Kidney (tissue), 14 donors: ENCODE data around the gene ZFP1. TPM values are rescaled to one million over a fixed set of nuclear protein-coding genes. Genes with fewer than 3 reads are reported as not detected.

Experiments used
- DNase-seq, 5 donors: peaks; one replicate each; pipeline ENCODE4 v3.0.0-alpha.2; 2013 to 2020
- FAIRE-seq: peaks from 2 replicates; lab custom pipeline; 2012; peaks lifted over from hg19 to GRCh38; lab: Jason Lieb, UNC
- H3K27ac ChIP-seq, 2 donors: one replicate each; pipeline ENCODE4 v1.7.0; 2013; ENCODE audit warnings: low read depth in 2 of 2, low read length in 2 of 2, inconsistent platforms in 1 of 2
- H3K27me3 ChIP-seq: one replicate; pipeline ENCODE4 v1.7.1; 2013; ENCODE audit warnings: low read length, inconsistent platforms; ENCODE audit not compliant: control insufficient read depth, insufficient read depth
- H3K36me3 ChIP-seq, 3 donors: one replicate each; pipeline versions ENCODE4 v1.7.0 to v1.7.1; 2013; ENCODE audit warnings: low read length in 3 of 3, control low read depth in 1 of 3, inconsistent platforms in 1 of 3; ENCODE audit not compliant: insufficient read depth in 3 of 3, control insufficient read depth in 2 of 3
- H3K4me1 ChIP-seq, 3 donors: one replicate each; pipeline versions ENCODE4 v1.7.0 to v1.7.1; 2013; ENCODE audit warnings: low read length in 3 of 3, inconsistent platforms in 1 of 3, low read depth in 1 of 3; ENCODE audit not compliant: control insufficient read depth in 2 of 3, insufficient read depth in 2 of 3
- H3K4me3 ChIP-seq, 3 donors: one replicate each; pipeline versions ENCODE4 v1.7.0 to v1.8.1; 2013; ENCODE audit warnings: low read length in 3 of 3, control low read depth in 1 of 3, inconsistent platforms in 1 of 3
- H3K9ac ChIP-seq, 3 donors: one replicate each; pipeline versions ENCODE4 v1.7.0 to v1.7.1; 2013; ENCODE audit warnings: low read length in 3 of 3, control low read depth in 1 of 3, inconsistent platforms in 1 of 3
- H3K9me3 ChIP-seq, 3 donors: one replicate each; pipeline versions ENCODE4 v1.7.0 to v1.7.1; 2013; ENCODE audit warnings: low read length in 3 of 3, control low read depth in 1 of 3, inconsistent platforms in 1 of 3; ENCODE audit not compliant: control insufficient read depth in 2 of 3, insufficient read depth in 1 of 3
- intact Hi-C: fragments of 100-400 bp; cut with DNase I; formaldehyde crosslinking; loops from one replicate; pipeline ENCODE4 v1.11.1; 2022
- polyA plus RNA-seq: library from polyadenylated mRNA; stranded (reverse); fragments of 350-450 nt; fragmentation: Illumina TruSeq; extraction: RNeasy Lipid Tissue Mini Kit (QIAGEN cat#74804); gene quantifications from one replicate; pipeline ENCODE4 v1.2.3, GENCODE V29; 2014; ENCODE audit warnings: low read depth, low replicate concordance; ENCODE audit not compliant: insufficient read depth
- total RNA-seq: library from RNA; stranded (reverse); fragmentation: NEBNext Ultra II Directional; extraction: Animal tissue kit (Norgen Biotek cat#: 25700); gene quantifications from one replicate; pipeline ENCODE4 v1.2.1, GENCODE V29; 2021
- TF ChIP-seq, protein P1 (sequence below): IDR thresholded peaks from 3 replicates; pipeline ENCODE4 v1.5.1; 2012; ENCODE audit warnings: mild to moderate bottlenecking, moderate library complexity, borderline replicate concordance; ENCODE audit not compliant: insufficient read depth; ENCODE audit errors: extremely low read depth
- donor health status: control.
- donor health status: control.
- donor health status: control.
- donor health status: control.
- donor health status: control.
- donor health status: DM: yes; HTN: yes; CAD: no.
- donor health status: Normal renal cell carcinoma (clear cell type).

Gene ZFP1
- total and polyA plus RNA-seq, 2 donors from 2014 or later = 4.6 to 9.2 TPM

DNA sequence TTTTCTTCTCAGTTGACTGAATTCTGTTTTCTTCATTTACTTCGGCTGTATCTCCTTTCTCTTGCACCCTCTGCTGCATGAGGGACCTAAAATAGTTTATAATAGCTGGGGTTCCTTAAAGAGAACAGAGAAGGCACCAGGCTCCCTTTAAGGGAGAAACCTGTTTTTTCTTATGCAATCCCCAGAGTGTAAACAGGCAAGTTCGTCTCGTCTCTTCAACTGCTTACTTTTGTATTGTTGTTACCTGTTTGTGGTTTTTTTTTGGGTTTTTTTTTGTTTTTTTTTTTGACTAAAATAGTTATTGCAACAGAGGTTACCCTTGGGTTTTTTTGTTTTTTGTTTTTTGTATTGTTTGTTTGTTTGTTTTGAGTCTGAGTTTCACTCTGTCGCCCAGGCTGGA, 28.1 kb upstream of the ZFP1 start:
- Histone ChIP-seq H3K27ac (no peak overlapping the region), H3K9me3 (peaks cover 0 to 8% (median 4%) of the 10 kb centered on the region in 3 donors), H3K27me3 (no peaks in the 10 kb centered on the region), H3K36me3 (no peaks in the 10 kb centered on the region), H3K4me1 (peaks cover 0 to 3% (median under 1%) of the 10 kb centered on the region in 3 donors), H3K9ac (no peak overlapping the region), H3K4me3 (no peak overlapping the region)
- DNase-seq (no peak), FAIRE-seq (no peak)
- intact Hi-C loops = no loop called here
- TF ChIP-seq, protein P1, sequence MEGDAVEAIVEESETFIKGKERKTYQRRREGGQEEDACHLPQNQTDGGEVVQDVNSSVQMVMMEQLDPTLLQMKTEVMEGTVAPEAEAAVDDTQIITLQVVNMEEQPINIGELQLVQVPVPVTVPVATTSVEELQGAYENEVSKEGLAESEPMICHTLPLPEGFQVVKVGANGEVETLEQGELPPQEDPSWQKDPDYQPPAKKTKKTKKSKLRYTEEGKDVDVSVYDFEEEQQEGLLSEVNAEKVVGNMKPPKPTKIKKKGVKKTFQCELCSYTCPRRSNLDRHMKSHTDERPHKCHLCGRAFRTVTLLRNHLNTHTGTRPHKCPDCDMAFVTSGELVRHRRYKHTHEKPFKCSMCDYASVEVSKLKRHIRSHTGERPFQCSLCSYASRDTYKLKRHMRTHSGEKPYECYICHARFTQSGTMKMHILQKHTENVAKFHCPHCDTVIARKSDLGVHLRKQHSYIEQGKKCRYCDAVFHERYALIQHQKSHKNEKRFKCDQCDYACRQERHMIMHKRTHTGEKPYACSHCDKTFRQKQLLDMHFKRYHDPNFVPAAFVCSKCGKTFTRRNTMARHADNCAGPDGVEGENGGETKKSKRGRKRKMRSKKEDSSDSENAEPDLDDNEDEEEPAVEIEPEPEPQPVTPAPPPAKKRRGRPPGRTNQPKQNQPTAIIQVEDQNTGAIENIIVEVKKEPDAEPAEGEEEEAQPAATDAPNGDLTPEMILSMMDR = no peak

DNA sequence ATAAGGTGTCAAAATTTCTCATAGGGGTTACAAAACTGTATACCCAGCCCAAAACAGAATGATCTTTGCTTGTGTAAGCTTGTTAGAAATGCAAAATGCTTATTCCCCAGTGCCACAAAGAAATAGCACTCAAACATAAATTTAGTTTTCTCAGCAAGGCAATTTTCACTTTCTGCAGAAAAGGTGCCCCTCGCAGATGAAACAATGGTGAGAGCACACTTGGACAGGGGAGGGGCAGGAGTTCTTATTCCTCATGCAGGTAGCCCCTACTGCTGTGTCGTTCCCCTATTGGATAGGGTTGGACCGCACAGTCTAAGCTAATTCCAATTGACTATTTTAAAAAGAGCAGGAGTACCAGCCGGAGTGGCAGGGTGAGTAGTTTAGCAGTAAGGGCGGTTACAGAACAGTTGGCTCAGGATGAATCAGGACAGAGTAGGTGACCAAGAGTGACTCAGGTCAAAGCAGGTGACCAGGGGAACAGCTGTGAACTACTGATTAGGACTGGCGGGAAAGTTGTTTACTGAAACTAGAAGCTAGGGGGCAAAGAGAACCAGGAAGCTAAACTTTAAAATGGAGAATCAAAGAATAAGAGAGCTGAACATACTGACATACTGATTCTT, 26.3 kb upstream of the ZFP1 start:
- DNase-seq (no peak), FAIRE-seq (no peak)
- H3K36me3 ChIP-seq = no peaks in the 10 kb centered on the region
- H3K4me1 ChIP-seq = no peaks in the 10 kb centered on the region
- no peak overlapping the region for H3K4me3 ChIP-seq
- no peaks in the 10 kb centered on the region for H3K27me3 ChIP-seq
- intact Hi-C loops = no loop called here
- TF ChIP-seq, protein P1 = no peak
- peaks cover 0 to 8% (median 4%) of the 10 kb centered on the region in 3 donors for H3K9me3 ChIP-seq
- no peak overlapping the region for H3K9ac ChIP-seq
- no peak overlapping the region for H3K27ac ChIP-seq

DNA sequence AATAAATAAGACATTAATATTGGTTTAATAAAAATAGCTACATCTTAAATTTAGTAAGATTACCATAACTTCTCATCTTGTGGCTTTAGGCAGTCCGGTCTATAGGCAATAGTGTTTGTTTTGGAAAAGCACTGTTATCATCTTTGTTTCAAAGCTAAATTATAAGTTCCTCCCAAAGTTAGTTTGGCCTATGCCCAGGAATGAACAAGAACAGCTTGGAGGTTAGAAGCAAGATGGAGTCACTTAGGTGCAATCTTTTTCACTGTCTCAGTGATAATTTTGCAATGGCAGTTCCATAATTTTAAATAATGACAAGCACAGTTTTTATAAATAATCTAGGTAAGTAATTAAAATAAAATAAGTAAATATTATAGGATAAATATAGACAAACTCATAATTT, 25.7 kb upstream of the ZFP1 start:
- Histone ChIP-seq H3K27ac (no peak overlapping the region), H3K4me1 (no peaks in the 10 kb centered on the region), H3K9ac (no peak overlapping the region), H3K36me3 (no peaks in the 10 kb centered on the region), H3K27me3 (no peaks in the 10 kb centered on the region), H3K9me3 (peaks cover 0 to 8% (median 4%) of the 10 kb centered on the region in 3 donors), H3K4me3 (no peak overlapping the region)
- DNase-seq (no peak), FAIRE-seq (no peak)
- intact Hi-C loops = no loop called here
- TF ChIP-seq, protein P1 = no peak
